Measurements from ENCODE around the gene ATM.

Gene ATM

GRCh38 chr11:108206969-108207682, 15.7 kb upstream of the ATM start:
- no peak for ATAC-seq
- TF ChIP-seq SNAI2 (CRISPR knock-in tag; IDR thresholded peaks at IDR 0.05): no peak
- no peak for TF ChIP-seq ZNF70 (CRISPR knock-in tag; IDR thresholded peaks at IDR 0.05)
- TF ChIP-seq OSR1 (CRISPR knock-in tag; IDR thresholded peaks at IDR 0.05): no peak
- no peak for TF ChIP-seq CREB5 (CRISPR knock-in tag; IDR thresholded peaks at IDR 0.05; ENCODE audit: low read depth)
- no peak for TF ChIP-seq ESRRG (CRISPR knock-in tag; IDR thresholded peaks at IDR 0.05)

GRCh38 chr11:108207683-108208060, 15.2 kb upstream of the ATM start:
- no peak for ATAC-seq

GRCh38 chr11:108210441-108210840, 12.4 kb upstream of the ATM start:
- TF ChIP-seq ISL1 (CRISPR knock-in tag; IDR thresholded peaks at IDR 0.05) (no peak), ARNTL (CRISPR knock-in tag; IDR thresholded peaks at IDR 0.05; ENCODE audit: borderline replicate concordance, low read depth) (no peak), OSR1 (CRISPR knock-in tag; IDR thresholded peaks at IDR 0.05) (no peak), ESRRG (CRISPR knock-in tag; IDR thresholded peaks at IDR 0.05) (no peak), ZC3H10 (CRISPR knock-in tag; IDR thresholded peaks at IDR 0.05) (no peak), SNAI2 (CRISPR knock-in tag; IDR thresholded peaks at IDR 0.05) (no peak), ZNF70 (CRISPR knock-in tag; IDR thresholded peaks at IDR 0.05) (no peak), CSRNP3 (CRISPR knock-in tag; IDR thresholded peaks at IDR 0.05) (no peak)
- ATAC-seq: no peak

More at GRCh38 chr11:108207683-108208060, 15.2 kb upstream of the ATM start:
- no peak for TF ChIP-seq ZFP3 (CRISPR knock-in tag; IDR thresholded peaks at IDR 0.05)
- TF ChIP-seq OSR1 (CRISPR knock-in tag; IDR thresholded peaks at IDR 0.05): no peak
- no peak for TF ChIP-seq PPARA (CRISPR knock-in tag; IDR thresholded peaks at IDR 0.05; ENCODE audit: borderline replicate concordance)
- no peak for TF ChIP-seq CSRNP3 (CRISPR knock-in tag; IDR thresholded peaks at IDR 0.05)
- TF ChIP-seq TCF4 (CRISPR knock-in tag; IDR thresholded peaks at IDR 0.05; ENCODE audit: borderline replicate concordance): no peak
- TF ChIP-seq SNAI2 (CRISPR knock-in tag; IDR thresholded peaks at IDR 0.05): no peak
- TF ChIP-seq TSHZ2 (CRISPR knock-in tag; IDR thresholded peaks at IDR 0.05): no peak
- no peak for TF ChIP-seq ISL1 (CRISPR knock-in tag; IDR thresholded peaks at IDR 0.05)
- no peak for TF ChIP-seq ZNF565 (CRISPR knock-in tag; conservative IDR thresholded peaks at IDR 0.05; ENCODE audit: low read depth)
- TF ChIP-seq ZC3H10 (CRISPR knock-in tag; IDR thresholded peaks at IDR 0.05): no peak
- no peak for TF ChIP-seq ARNTL (CRISPR knock-in tag; IDR thresholded peaks at IDR 0.05; ENCODE audit: borderline replicate concordance, low read depth)
- TF ChIP-seq GLIS3 (CRISPR knock-in tag; IDR thresholded peaks at IDR 0.05): no peak
- no peak for TF ChIP-seq ZNF8 (CRISPR knock-in tag; IDR thresholded peaks at IDR 0.05)
- TF ChIP-seq ZNF70 (CRISPR knock-in tag; IDR thresholded peaks at IDR 0.05): no peak
- no peak for TF ChIP-seq CREB5 (CRISPR knock-in tag; IDR thresholded peaks at IDR 0.05; ENCODE audit: low read depth)

GRCh38 chr11:108213784-108214183, 9.1 kb upstream of the ATM start:
- no peak for ATAC-seq
- TF ChIP-seq ISL1 (CRISPR knock-in tag; IDR thresholded peaks at IDR 0.05) (no peak), TCF4 (CRISPR knock-in tag; IDR thresholded peaks at IDR 0.05; ENCODE audit: borderline replicate concordance) (no peak), ZNF565 (CRISPR knock-in tag; conservative IDR thresholded peaks at IDR 0.05; ENCODE audit: low read depth) (no peak), ZC3H10 (CRISPR knock-in tag; IDR thresholded peaks at IDR 0.05) (no peak), PATZ1 (CRISPR knock-in tag; IDR thresholded peaks at IDR 0.05; ENCODE audit: borderline replicate concordance) (no peak), CSDC2 (CRISPR knock-in tag; IDR thresholded peaks at IDR 0.05) (no peak), TSHZ2 (CRISPR knock-in tag; IDR thresholded peaks at IDR 0.05) (no peak), BACH2 (CRISPR knock-in tag; IDR thresholded peaks at IDR 0.05; ENCODE audit: borderline replicate concordance) (no peak), ARNTL (CRISPR knock-in tag; IDR thresholded peaks at IDR 0.05; ENCODE audit: borderline replicate concordance, low read depth) (no peak), SNAI2 (CRISPR knock-in tag; IDR thresholded peaks at IDR 0.05) (no peak), ZFP3 (CRISPR knock-in tag; IDR thresholded peaks at IDR 0.05) (no peak), ZNF70 (CRISPR knock-in tag; IDR thresholded peaks at IDR 0.05) (no peak), ESRRG (CRISPR knock-in tag; IDR thresholded peaks at IDR 0.05) (no peak), ZFP30 (CRISPR knock-in tag; IDR thresholded peaks at IDR 0.05) (no peak)

Measured in SK-N-SH treated with all-trans-retinoic acid at 6 μM for 48 hours (cell line).